GM12891 (cell line): ENCODE measurements around the gene RASA4B.
"Not testable (repeated sequence)": the region's sequence is repeated elsewhere in the genome, so short reads cannot be mapped to it uniquely, and the experiment has no call there.

ENCODE experiments used
- DNase-seq: peaks from one replicate; pipeline ENCODE4 v3.0.0; 2011; ENCODE audit warnings: low spot score; ENCODE audit not compliant: insufficient read length
- FAIRE-seq: peaks from 2 replicates; lab custom pipeline; 2011; peaks lifted over from hg19 to GRCh38; lab: Jason Lieb, UNC
- PAX5 ChIP-seq: IDR thresholded peaks from 2 replicates; pipeline ENCODE4 v1.6.1; 2011; ENCODE audit warnings: low read length, moderate library complexity, mild to moderate bottlenecking; ENCODE audit not compliant: insufficient read depth, severe bottlenecking
- POLR2A ChIP-seq: IDR thresholded peaks from 2 replicates; pipeline ENCODE4 v1.6.1; 2011; ENCODE audit warnings: low read depth, low read length, control low read depth
- POLR2AphosphoS5 ChIP-seq: IDR thresholded peaks from 2 replicates; pipeline ENCODE4 v1.6.1; 2011; ENCODE audit warnings: low read depth, low read length, control low read depth
- POU2F2 ChIP-seq: IDR thresholded peaks from 2 replicates; pipeline ENCODE4 v1.6.1; 2011; ENCODE audit warnings: low read depth, mild to moderate bottlenecking, control low read depth, low read length, moderate library complexity
- SPI1 ChIP-seq: IDR thresholded peaks from 2 replicates; pipeline ENCODE4 v1.6.1; 2011; ENCODE audit warnings: low read depth, low read length, control low read depth
- TAF1 ChIP-seq: IDR thresholded peaks from 2 replicates; pipeline ENCODE4 v1.6.1; 2011; ENCODE audit warnings: low read depth, low read length, control low read depth

The RASA4B gene

GRCh38 chr7:102457352-102457924 lies 60.1 kb downstream of the RASA4B start:
- no peak for TF ChIP-seq POLR2AphosphoS5
- no peak for TF ChIP-seq POU2F2
- no peak for TF ChIP-seq PAX5
- TF ChIP-seq POLR2A = no peak
- TF ChIP-seq SPI1 = no peak
- no peak for TF ChIP-seq TAF1
- no peak for DNase-seq
- no peak for FAIRE-seq

- TF ChIP-seq SPI1 (no peak), POU2F2 (no peak), PAX5 (no peak), TAF1 (no peak), POLR2AphosphoS5 (no peak), POLR2A (no peak)
- DNase-seq (no peak), FAIRE-seq (no peak)
Observed at GRCh38 chr7:102456327-102456726, 61.2 kb downstream of the RASA4B start.

- no peak for TF ChIP-seq PAX5
- TF ChIP-seq POU2F2 = no peak
- no peak for TF ChIP-seq POLR2AphosphoS5
- TF ChIP-seq POLR2A = no peak
- no peak for TF ChIP-seq TAF1
- no peak for TF ChIP-seq SPI1
- DNase-seq = no peak
- FAIRE-seq = no peak
Observed at GRCh38 chr7:102455596-102455995, 62.0 kb downstream of the RASA4B start.

- DNase-seq, FAIRE-seq: not testable (repeated sequence)
Observed at GRCh38 chr7:102454932-102455331, 62.6 kb downstream of the RASA4B start.

DNA sequence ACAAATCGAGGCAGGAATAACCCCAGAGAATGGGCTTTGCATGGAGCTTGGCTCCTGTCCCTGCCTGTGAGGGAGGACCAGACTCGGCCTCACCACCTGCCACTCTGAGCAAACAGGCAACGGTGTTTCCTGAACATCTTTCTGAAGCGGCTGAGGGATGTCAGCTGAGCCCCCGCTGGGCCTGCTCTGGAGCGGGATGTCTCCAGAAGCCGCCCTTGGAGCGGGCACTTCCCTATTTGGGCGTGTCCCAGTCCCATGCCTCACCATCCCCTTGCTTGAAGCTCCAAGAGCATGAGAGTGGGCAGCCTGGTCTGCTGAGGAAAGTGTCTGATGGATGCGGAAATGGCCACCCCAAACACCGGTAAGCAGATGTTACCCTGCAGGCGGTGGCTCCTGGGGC lies 63.1 kb downstream of the RASA4B start:
- TF ChIP-seq POLR2A = no peak
- no peak for DNase-seq
- FAIRE-seq = no peak

DNA sequence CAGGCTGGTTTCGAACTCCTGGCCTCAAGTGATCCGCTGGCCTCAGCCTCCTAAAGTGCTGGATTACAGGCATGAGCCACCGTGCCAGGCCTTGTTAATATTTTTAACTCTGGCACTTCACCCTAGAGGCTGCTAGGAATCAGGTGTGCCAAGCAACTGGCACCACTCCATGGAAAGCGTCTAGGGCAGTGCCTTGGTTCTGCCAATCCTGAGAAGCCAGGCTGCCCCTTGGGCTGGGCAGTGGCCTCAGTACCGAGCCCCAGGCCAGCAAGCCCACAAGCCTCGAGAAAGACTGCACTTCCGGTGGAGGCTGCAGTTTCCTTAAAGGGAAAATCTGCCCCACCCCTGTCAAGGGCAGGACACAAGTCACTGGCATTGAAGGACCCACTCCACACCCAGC lies 64.3 kb downstream of the RASA4B start:
- no peak for FAIRE-seq
- DNase-seq = no peak
- TF ChIP-seq POLR2AphosphoS5 = no peak
- TF ChIP-seq TAF1 = no peak
- TF ChIP-seq POLR2A = no peak
- TF ChIP-seq PAX5 = no peak
- no peak for TF ChIP-seq SPI1
- TF ChIP-seq POU2F2 = no peak

DNA sequence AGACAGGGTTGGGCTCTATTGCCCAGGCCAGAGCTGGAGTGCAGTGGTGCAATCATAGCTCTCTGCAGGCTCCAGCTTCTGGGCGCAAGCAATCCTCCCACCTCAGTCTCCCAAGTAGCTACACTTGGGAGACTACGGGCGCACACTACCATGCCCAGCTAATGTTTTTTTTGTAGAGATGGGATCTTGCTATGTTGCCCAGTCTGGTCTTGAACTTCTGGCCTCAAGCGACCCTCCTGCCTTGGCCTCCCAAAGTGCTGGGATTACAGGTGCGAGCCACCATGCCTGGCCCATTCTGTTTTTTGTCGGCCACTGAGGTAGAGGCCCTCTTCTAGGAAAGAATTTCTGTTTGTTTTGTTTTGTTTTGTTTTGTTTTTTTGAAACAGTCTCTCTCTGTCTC lies 65.1 kb downstream of the RASA4B start:
- DNase-seq (no peak), FAIRE-seq (no peak)
- TF ChIP-seq PAX5 = no peak
- TF ChIP-seq TAF1 = no peak
- no peak for TF ChIP-seq SPI1
- TF ChIP-seq POLR2AphosphoS5 = no peak
- TF ChIP-seq POU2F2 = no peak
- no peak for TF ChIP-seq POLR2A

GRCh38 chr7:102451371-102452054 lies 66.1 kb downstream of the RASA4B start:
- FAIRE-seq = peak; percentile 16
- TF ChIP-seq TAF1 = no peak
- TF ChIP-seq POLR2AphosphoS5 = no peak
- TF ChIP-seq POU2F2 = no peak
- no peak for TF ChIP-seq PAX5
- no peak for TF ChIP-seq SPI1
- TF ChIP-seq POLR2A = no peak

GRCh38 chr7:102450242-102450641 lies 67.3 kb downstream of the RASA4B start:
- FAIRE-seq = peak; percentile 87
- no peak for DNase-seq
- TF ChIP-seq SPI1 = no peak
- no peak for TF ChIP-seq TAF1
- TF ChIP-seq POU2F2 = no peak
- no peak for TF ChIP-seq POLR2AphosphoS5
- TF ChIP-seq POLR2A = no peak
- TF ChIP-seq PAX5 = no peak

More at GRCh38 chr7:102451371-102452054, 66.1 kb downstream of the RASA4B start:
- no peak for DNase-seq

- no peak for DNase-seq
- no peak for FAIRE-seq
- TF ChIP-seq POLR2A (no peak), TAF1 (no peak), POU2F2 (no peak), POLR2AphosphoS5 (no peak), SPI1 (no peak), PAX5 (no peak)
Observed at GRCh38 chr7:102449136-102449535, 68.4 kb downstream of the RASA4B start.
